RWPE2 (cell line): Measurements from ENCODE around the gene SLCO1B1.

ENCODE experiments used
- ATAC-seq: fragments of 200-7000 bp; cut with Tn5 transposase; 3 replicates; pipeline ENCODE4 v1.9.1; 2021; ENCODE audit warnings: low read depth
- DNase-seq: peaks from one replicate; pipeline ENCODE4 v3.0.0-alpha.2; 2020; ENCODE audit warnings: low spot score
- H3K27ac ChIP-seq: fragments of 450-650 bp; 2 replicates; pipeline ENCODE4 v1.5.1; 2017; ENCODE audit warnings: mild to moderate bottlenecking; ENCODE audit not compliant: poor library complexity, severe bottlenecking
- H3K27me3 ChIP-seq: fragments of 250-450 bp; sonication (Bioruptor Pico); 2 replicates; pipeline ENCODE4 v1.5.1; 2021; ENCODE audit warnings: mild to moderate bottlenecking, moderate library complexity; ENCODE audit not compliant: insufficient read depth, poor library complexity, severe bottlenecking
- H3K36me3 ChIP-seq: fragments of 250-450 bp; sonication (Bioruptor Pico); 2 replicates; pipeline ENCODE4 v1.5.1; 2020; ENCODE audit warnings: low read depth, mild to moderate bottlenecking, moderate library complexity
- H3K4me1 ChIP-seq: fragments of 250-450 bp; sonication (Bioruptor Pico); 2 replicates; pipeline ENCODE4 v1.5.1; 2021; ENCODE audit warnings: mild to moderate bottlenecking, moderate library complexity; ENCODE audit not compliant: insufficient read depth, poor library complexity, severe bottlenecking
- H3K4me3 ChIP-seq: fragments of 250-450 bp; sonication (Bioruptor Pico); 2 replicates; pipeline ENCODE4 v1.5.1; 2021; ENCODE audit warnings: mild to moderate bottlenecking, moderate library complexity; ENCODE audit not compliant: severe bottlenecking
- H3K9me3 ChIP-seq: fragments of 250-450 bp; sonication (Bioruptor Pico); 2 replicates; pipeline ENCODE4 v1.5.1; 2021; ENCODE audit warnings: mild to moderate bottlenecking, moderate library complexity; ENCODE audit not compliant: severe bottlenecking
- TF ChIP-seq, protein P1 (sequence below): fragments of 450-650 bp; IDR thresholded peaks from one replicate; pipeline ENCODE4 v1.5.1; 2017; ENCODE audit warnings: mild to moderate bottlenecking, moderate library complexity; ENCODE audit not compliant: poor library complexity, severe bottlenecking

Gene SLCO1B1

DNA sequence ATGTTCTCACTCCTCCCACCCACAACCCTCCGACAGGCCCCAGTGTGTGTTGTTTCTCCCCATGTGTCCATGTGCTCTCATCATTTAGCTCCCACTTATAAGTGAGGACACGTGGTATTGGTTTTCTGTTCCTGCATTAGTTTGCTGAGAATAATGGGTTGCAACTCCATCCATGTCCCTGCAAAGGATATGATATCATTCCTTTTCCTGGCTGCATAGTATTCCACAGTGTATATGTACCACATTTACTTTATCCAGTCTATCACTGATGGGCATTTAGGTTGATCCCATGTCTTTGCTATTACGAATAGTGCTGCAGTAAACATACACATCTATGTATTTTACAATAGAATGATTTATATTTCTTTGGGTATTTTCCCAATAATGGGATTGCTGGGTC is 126.2 kb downstream of the SLCO1B1 start:
- Histone ChIP-seq H3K27ac (no peak overlapping the region), H3K9me3 (no peaks in the 10 kb centered on the region), H3K4me3 (no peak overlapping the region), H3K36me3 (no peaks in the 10 kb centered on the region), H3K4me1 (no peaks in the 10 kb centered on the region), H3K27me3 (no peaks in the 10 kb centered on the region)
- TF ChIP-seq, protein P1, sequence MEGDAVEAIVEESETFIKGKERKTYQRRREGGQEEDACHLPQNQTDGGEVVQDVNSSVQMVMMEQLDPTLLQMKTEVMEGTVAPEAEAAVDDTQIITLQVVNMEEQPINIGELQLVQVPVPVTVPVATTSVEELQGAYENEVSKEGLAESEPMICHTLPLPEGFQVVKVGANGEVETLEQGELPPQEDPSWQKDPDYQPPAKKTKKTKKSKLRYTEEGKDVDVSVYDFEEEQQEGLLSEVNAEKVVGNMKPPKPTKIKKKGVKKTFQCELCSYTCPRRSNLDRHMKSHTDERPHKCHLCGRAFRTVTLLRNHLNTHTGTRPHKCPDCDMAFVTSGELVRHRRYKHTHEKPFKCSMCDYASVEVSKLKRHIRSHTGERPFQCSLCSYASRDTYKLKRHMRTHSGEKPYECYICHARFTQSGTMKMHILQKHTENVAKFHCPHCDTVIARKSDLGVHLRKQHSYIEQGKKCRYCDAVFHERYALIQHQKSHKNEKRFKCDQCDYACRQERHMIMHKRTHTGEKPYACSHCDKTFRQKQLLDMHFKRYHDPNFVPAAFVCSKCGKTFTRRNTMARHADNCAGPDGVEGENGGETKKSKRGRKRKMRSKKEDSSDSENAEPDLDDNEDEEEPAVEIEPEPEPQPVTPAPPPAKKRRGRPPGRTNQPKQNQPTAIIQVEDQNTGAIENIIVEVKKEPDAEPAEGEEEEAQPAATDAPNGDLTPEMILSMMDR, result no peak
- no peak for ATAC-seq
- no peak for DNase-seq

DNA sequence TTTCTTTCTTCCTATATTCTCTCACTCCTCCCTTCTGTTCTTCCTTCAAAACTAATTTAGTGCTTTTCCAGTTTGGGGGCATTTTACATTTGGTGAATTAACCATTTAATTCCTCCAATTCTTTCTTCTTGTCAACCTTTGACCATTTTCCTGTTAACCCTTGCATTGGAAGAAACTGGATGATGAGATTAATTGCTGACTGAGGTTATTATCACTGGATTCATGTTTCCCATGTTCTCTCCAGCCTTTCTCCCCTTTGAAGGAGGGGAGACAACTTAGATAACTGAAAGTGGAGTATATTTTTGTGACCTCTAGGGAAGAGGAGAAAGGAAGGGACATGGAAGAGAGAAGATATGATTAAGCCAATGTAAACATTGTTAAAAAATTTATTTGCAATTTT is 133.2 kb downstream of the SLCO1B1 start:
- H3K4me1 ChIP-seq, result no peaks in the 10 kb centered on the region
- H3K36me3 ChIP-seq, result no peaks in the 10 kb centered on the region
- ATAC-seq, result no peak

DNA sequence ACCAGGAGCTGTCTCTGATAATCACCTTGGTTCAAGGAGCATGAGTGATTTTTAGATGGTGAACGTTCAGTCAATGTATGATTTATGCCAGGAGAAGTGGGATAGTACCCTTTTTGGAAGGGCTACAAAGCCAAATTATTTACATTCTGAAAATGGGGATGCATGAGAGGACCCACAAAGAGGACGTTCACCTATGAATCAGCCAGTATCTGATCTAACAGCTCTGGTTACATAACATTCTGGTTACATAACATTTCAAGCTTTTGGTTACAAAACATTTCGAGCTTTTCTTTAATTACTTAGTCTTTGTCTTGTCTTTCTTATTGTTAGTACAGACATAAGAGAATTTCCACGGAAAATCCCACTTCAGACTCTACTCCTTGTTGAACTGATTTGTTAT is 134.9 kb downstream of the SLCO1B1 start:
- no peak for DNase-seq
- Histone ChIP-seq H3K36me3 (no peaks in the 10 kb centered on the region), H3K4me3 (no peak overlapping the region), H3K9me3 (no peaks in the 10 kb centered on the region), H3K27ac (no peak overlapping the region), H3K4me1 (no peaks in the 10 kb centered on the region), H3K27me3 (no peaks in the 10 kb centered on the region)
- TF ChIP-seq, protein P1, result no peak
- no peak for ATAC-seq

More for the DNA sequence above, 133.2 kb downstream of the SLCO1B1 start:
- TF ChIP-seq, protein P1, result no peak
- Histone ChIP-seq H3K4me3 (no peak overlapping the region), H3K27ac (no peak overlapping the region), H3K27me3 (no peaks in the 10 kb centered on the region), H3K9me3 (no peaks in the 10 kb centered on the region)
- no peak for DNase-seq

DNA sequence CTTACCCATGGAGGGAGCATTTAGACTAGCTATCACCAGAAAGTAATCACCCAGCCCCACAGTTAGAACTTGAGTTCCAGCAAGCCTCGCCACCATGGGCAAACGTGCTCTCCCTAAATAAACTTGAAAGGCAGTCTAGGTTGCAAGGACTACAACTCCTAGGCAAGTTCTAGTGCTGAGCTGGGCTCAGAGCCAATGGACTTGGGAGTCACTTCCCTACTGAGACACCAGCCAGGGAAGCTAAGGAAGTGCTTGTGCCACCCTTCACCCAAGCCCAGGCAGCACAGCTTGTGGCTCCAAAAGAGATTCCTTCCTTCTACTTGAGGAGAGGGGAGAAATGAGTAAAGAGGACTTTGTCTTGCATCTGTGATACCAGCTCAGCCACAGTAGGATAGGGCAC is 145.8 kb downstream of the SLCO1B1 start:
- TF ChIP-seq, protein P1, result no peak
- no peak overlapping the region for H3K27ac ChIP-seq
- no peaks in the 10 kb centered on the region for H3K27me3 ChIP-seq
- H3K36me3 ChIP-seq, result no peaks in the 10 kb centered on the region
- no peaks in the 10 kb centered on the region for H3K9me3 ChIP-seq
- DNase-seq, result no peak
- no peak overlapping the region for H3K4me3 ChIP-seq
- no peaks in the 10 kb centered on the region for H3K4me1 ChIP-seq
- ATAC-seq, result no peak
